Nephron (organoid): Measurements from ENCODE around the gene GDE1.

Experiments
- H3K27ac Mint-ChIP-seq, 3 experiments: 2 replicates each; pipeline ENCODE4 v1.8.0; 2020; ENCODE audit warnings: mixed read lengths in 3 of 3, mild to moderate bottlenecking in 2 of 3, moderate library complexity in 1 of 3
- H3K27me3 Mint-ChIP-seq: 2 replicates; pipeline ENCODE4 v1.8.0; 2021; ENCODE audit warnings: low read depth, mild to moderate bottlenecking, moderate library complexity, mixed read lengths
- H3K36me3 Mint-ChIP-seq: 2 replicates; pipeline ENCODE4 v1.8.0; 2020; ENCODE audit warnings: low read depth, mixed read lengths
- H3K4me1 Mint-ChIP-seq: 2 replicates; pipeline ENCODE4 v1.8.0; 2020; ENCODE audit warnings: mixed read lengths
- H3K4me3 Mint-ChIP-seq, 3 experiments: 2 replicates each; pipeline ENCODE4 v1.8.0; 2020; ENCODE audit warnings: mild to moderate bottlenecking in 3 of 3, mixed read lengths in 3 of 3, moderate library complexity in 2 of 3
- H3K9me3 Mint-ChIP-seq: 2 replicates; pipeline ENCODE4 v1.8.0; 2020; ENCODE audit warnings: mixed read lengths
- CTCF ChIP-seq, 3 experiments: fragments of 200-600 bp; sonication (generic); IDR thresholded peaks; one replicate each; pipeline ENCODE4 v1.5.0; 2021; ENCODE audit warnings: antibody characterized with exemption in 3 of 3; ENCODE audit not compliant: unreplicated experiment in 3 of 3

The GDE1 gene

GRCh38 chr16:19468300-19468699, 53.6 kb downstream of the GDE1 start:
- no peaks in the 10 kb centered on the region for H3K4me1 Mint-ChIP-seq
- H3K27me3 Mint-ChIP-seq: no peaks in the 10 kb centered on the region
- no peak for TF ChIP-seq CTCF (IDR thresholded peaks at IDR 0.05; ENCODE audit: unreplicated experiment in 3 of 3)
- H3K9me3 Mint-ChIP-seq: no peaks in the 10 kb centered on the region
- H3K36me3 Mint-ChIP-seq: no peaks in the 10 kb centered on the region
- no peak overlapping the region for H3K4me3 Mint-ChIP-seq
- no peak overlapping the region for H3K27ac Mint-ChIP-seq

- no peaks in the 10 kb centered on the region for H3K36me3 Mint-ChIP-seq
- no peaks in the 10 kb centered on the region for H3K4me1 Mint-ChIP-seq
- H3K9me3 Mint-ChIP-seq: no peaks in the 10 kb centered on the region
- no peak for TF ChIP-seq CTCF (IDR thresholded peaks at IDR 0.05; ENCODE audit: unreplicated experiment in 3 of 3)
- H3K27ac Mint-ChIP-seq: no peak overlapping the region
- H3K27me3 Mint-ChIP-seq: peaks cover 4% of the 10 kb centered on the region
- no peak overlapping the region for H3K4me3 Mint-ChIP-seq
Observed at GRCh38 chr16:19463468-19464315, 58.2 kb downstream of the GDE1 start.

- TF ChIP-seq CTCF (IDR thresholded peaks at IDR 0.05; ENCODE audit: unreplicated experiment in 3 of 3): no peak
- Mint-ChIP-seq H3K4me1 (no peaks in the 10 kb centered on the region), H3K4me3 (no peak overlapping the region), H3K36me3 (no peaks in the 10 kb centered on the region), H3K9me3 (no peaks in the 10 kb centered on the region), H3K27me3 (peaks cover 4% of the 10 kb centered on the region), H3K27ac (no peak overlapping the region)
Observed at GRCh38 chr16:19460397-19460796, 61.5 kb downstream of the GDE1 start.

GRCh38 chr16:19458722-19459379, 63.0 kb downstream of the GDE1 start:
- Mint-ChIP-seq H3K36me3 (no peaks in the 10 kb centered on the region), H3K4me1 (no peaks in the 10 kb centered on the region), H3K4me3 (no peak overlapping the region), H3K9me3 (no peaks in the 10 kb centered on the region), H3K27ac (no peak overlapping the region), H3K27me3 (peaks cover 4% of the 10 kb centered on the region)
- no peak for TF ChIP-seq CTCF (IDR thresholded peaks at IDR 0.05; ENCODE audit: unreplicated experiment in 3 of 3)
